ENCODE measurements around the gene MS4A15. TPM values are rescaled to one million over a fixed set of nuclear protein-coding genes. Genes with fewer than 3 reads are reported as not detected.

MS4A15 gene
- total RNA-seq, 3 donors from 2014 or later (not counting 1 experiment from before 2014, with no cell fraction given): not detected

GRCh38 chr11:60748225-60748624 is 8.4 kb upstream of the MS4A15 start:
- Mint-ChIP-seq H3K4me1 (no peaks in the 10 kb centered on the region), H3K27ac (no peak overlapping the region), H3K27me3 (ENCODE audit: low read depth in 2 of 2) (peaks cover 7 to 12% of the 10 kb centered on the region in 2 donors), H3K9me3 (peaks cover 0 to 3% of the 10 kb centered on the region in 2 donors), H3K4me3 (no peak overlapping the region), H3K36me3 (no peaks in the 10 kb centered on the region)
- no peak overlapping the region for H3K4me3 ChIP-seq (ENCODE audit: low read length)
- no peaks in the 10 kb centered on the region for H3K9me3 ChIP-seq (ENCODE audit: control insufficient read depth, insufficient read depth, low read length)
- 92% methylated on average over 17 of the region's 17 CpGs for WGBS (ENCODE audit: insufficient coverage)
- DNase-seq (no peak), ATAC-seq (no peak)
- no peak for TF ChIP-seq CTCF (IDR thresholded peaks at IDR 0.05)
- no peaks in the 10 kb centered on the region for H3K27me3 ChIP-seq (ENCODE audit: control insufficient read depth, insufficient read depth, low read length)
- intact Hi-C loops (cut with micrococcal nuclease): no loop called here
- no peaks in the 10 kb centered on the region for H3K4me1 ChIP-seq (ENCODE audit: control insufficient read depth, insufficient read depth, low read length)
- no peaks in the 10 kb centered on the region for H3K36me3 ChIP-seq (ENCODE audit: control insufficient read depth, insufficient read depth, low read length)
- H3K27ac ChIP-seq (ENCODE audit: low read length): no peak overlapping the region

- peaks cover 0 to 3% of the 10 kb centered on the region in 2 donors for H3K9me3 Mint-ChIP-seq
- no peaks in the 10 kb centered on the region for H3K27me3 ChIP-seq (ENCODE audit: control insufficient read depth, insufficient read depth, low read length)
- H3K4me3 ChIP-seq (ENCODE audit: low read length): no peak overlapping the region
- no peaks in the 10 kb centered on the region for H3K36me3 ChIP-seq (ENCODE audit: control insufficient read depth, insufficient read depth, low read length)
- no peaks in the 10 kb centered on the region for H3K36me3 Mint-ChIP-seq
- H3K4me3 Mint-ChIP-seq: no peak overlapping the region
- WGBS (ENCODE audit: insufficient coverage): 73% methylated on average over 8 of the region's 8 CpGs
- no peak for TF ChIP-seq CTCF (IDR thresholded peaks at IDR 0.05)
- intact Hi-C loops (cut with micrococcal nuclease): no loop called here
- peaks cover 7 to 11% of the 10 kb centered on the region in 2 donors for H3K27me3 Mint-ChIP-seq (ENCODE audit: low read depth in 2 of 2)
- H3K9me3 ChIP-seq (ENCODE audit: control insufficient read depth, insufficient read depth, low read length): no peaks in the 10 kb centered on the region
- no peak for ATAC-seq
- H3K4me1 Mint-ChIP-seq: no peaks in the 10 kb centered on the region
- no peaks in the 10 kb centered on the region for H3K4me1 ChIP-seq (ENCODE audit: control insufficient read depth, insufficient read depth, low read length)
- no peak overlapping the region for H3K27ac ChIP-seq (ENCODE audit: low read length)
- no peak for DNase-seq
- no peak overlapping the region for H3K27ac Mint-ChIP-seq
Measured at GRCh38 chr11:60748821-60749220, 7.8 kb upstream of the MS4A15 start.

- WGBS (ENCODE audit: insufficient coverage): 86% methylated on average over 3 of the region's 3 CpGs
- no peak overlapping the region for H3K27ac Mint-ChIP-seq
Measured at GRCh38 chr11:60750911-60751310, 5.8 kb upstream of the MS4A15 start.

More at GRCh38 chr11:60750911-60751310, 5.8 kb upstream of the MS4A15 start:
- intact Hi-C loops (cut with micrococcal nuclease): no loop called here
- no peak overlapping the region for H3K4me3 Mint-ChIP-seq
- H3K36me3 ChIP-seq (ENCODE audit: control insufficient read depth, insufficient read depth, low read length): no peaks in the 10 kb centered on the region
- H3K27me3 ChIP-seq (ENCODE audit: control insufficient read depth, insufficient read depth, low read length): no peaks in the 10 kb centered on the region
- no peak for TF ChIP-seq CTCF (IDR thresholded peaks at IDR 0.05)
- no peak for ATAC-seq
- no peak overlapping the region for H3K4me3 ChIP-seq (ENCODE audit: low read length)
- no peaks in the 10 kb centered on the region for H3K36me3 Mint-ChIP-seq
- peaks cover 0 to 7% of the 10 kb centered on the region in 2 donors for H3K27me3 Mint-ChIP-seq (ENCODE audit: low read depth in 2 of 2)
- no peaks in the 10 kb centered on the region for H3K4me1 ChIP-seq (ENCODE audit: control insufficient read depth, insufficient read depth, low read length)
- DNase-seq: no peak
- no peaks in the 10 kb centered on the region for H3K9me3 ChIP-seq (ENCODE audit: control insufficient read depth, insufficient read depth, low read length)
- no peaks in the 10 kb centered on the region for H3K4me1 Mint-ChIP-seq
- peaks cover 0 to 3% of the 10 kb centered on the region in 2 donors for H3K9me3 Mint-ChIP-seq
- no peak overlapping the region for H3K27ac ChIP-seq (ENCODE audit: low read length)
